AG10803 (cell line): ENCODE measurements around the gene LHFPL3.
"Not testable (repeated sequence)": the region's sequence is repeated elsewhere in the genome, so short reads cannot be mapped to it uniquely, and the experiment has no call there.

ENCODE experiments used
- DNase-seq: peaks from one replicate; pipeline ENCODE4 v3.0.0; 2010; ENCODE audit warnings: low read depth
- H3K4me3 ChIP-seq: 2 replicates; pipeline ENCODE4 v1.5.1; 2011; ENCODE audit warnings: mild to moderate bottlenecking, low read length, control low read depth
- TF ChIP-seq, protein P1 (sequence below): conservative IDR thresholded peaks from 2 replicates; pipeline ENCODE4 v1.5.1; 2011; ENCODE audit warnings: mild to moderate bottlenecking, low read length, control low read depth, inconsistent platforms

Gene LHFPL3

DNA sequence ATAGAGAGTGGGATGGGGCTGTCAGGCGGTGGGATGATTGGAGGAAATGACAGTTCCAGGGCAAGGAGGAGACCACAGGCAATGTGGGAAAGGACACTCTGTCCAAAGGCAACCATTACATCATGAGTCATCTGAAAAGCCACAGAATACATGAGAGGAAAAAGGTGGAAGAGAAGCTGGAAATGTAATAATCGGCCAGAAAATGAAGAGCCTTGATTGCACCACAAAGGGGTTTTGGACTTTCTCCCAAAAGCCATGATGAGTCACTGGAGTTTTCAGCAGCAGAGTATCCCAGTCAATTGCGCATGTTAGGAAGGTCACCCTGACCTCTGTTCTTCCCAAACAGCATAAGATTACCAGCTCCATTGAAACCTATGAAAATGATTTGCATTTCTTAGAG, 222.0 kb downstream of the LHFPL3 start:
- no peak overlapping the region for H3K4me3 ChIP-seq
- TF ChIP-seq, protein P1, sequence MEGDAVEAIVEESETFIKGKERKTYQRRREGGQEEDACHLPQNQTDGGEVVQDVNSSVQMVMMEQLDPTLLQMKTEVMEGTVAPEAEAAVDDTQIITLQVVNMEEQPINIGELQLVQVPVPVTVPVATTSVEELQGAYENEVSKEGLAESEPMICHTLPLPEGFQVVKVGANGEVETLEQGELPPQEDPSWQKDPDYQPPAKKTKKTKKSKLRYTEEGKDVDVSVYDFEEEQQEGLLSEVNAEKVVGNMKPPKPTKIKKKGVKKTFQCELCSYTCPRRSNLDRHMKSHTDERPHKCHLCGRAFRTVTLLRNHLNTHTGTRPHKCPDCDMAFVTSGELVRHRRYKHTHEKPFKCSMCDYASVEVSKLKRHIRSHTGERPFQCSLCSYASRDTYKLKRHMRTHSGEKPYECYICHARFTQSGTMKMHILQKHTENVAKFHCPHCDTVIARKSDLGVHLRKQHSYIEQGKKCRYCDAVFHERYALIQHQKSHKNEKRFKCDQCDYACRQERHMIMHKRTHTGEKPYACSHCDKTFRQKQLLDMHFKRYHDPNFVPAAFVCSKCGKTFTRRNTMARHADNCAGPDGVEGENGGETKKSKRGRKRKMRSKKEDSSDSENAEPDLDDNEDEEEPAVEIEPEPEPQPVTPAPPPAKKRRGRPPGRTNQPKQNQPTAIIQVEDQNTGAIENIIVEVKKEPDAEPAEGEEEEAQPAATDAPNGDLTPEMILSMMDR = no peak
- DNase-seq = peak; percentile 2

DNA sequence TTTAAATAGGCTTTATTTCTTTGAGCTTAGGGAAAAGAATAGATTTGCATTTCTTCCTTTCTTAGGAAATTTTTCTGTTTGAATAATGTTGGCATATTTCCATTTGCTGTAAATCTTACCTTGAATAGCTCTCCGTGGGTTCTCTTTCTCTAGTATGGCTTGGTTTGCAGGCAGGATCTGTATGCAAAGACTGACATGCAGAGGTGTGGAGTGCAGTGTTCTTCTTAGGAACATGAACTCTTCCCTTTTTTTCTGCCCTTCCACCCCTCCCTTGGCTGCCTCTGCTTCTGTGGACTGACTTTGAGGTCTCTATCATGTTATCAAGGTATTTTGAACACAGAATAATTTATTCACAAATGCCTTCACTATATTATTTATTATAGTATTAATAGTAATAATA, 222.8 kb downstream of the LHFPL3 start:
- H3K4me3 ChIP-seq = no peak overlapping the region
- TF ChIP-seq, protein P1 = no peak
- no peak for DNase-seq

GRCh38 chr7:104552102-104552501, 223.7 kb downstream of the LHFPL3 start:
- peak; percentile 0 for DNase-seq
- no peak overlapping the region for H3K4me3 ChIP-seq
- TF ChIP-seq, protein P1 = no peak

DNA sequence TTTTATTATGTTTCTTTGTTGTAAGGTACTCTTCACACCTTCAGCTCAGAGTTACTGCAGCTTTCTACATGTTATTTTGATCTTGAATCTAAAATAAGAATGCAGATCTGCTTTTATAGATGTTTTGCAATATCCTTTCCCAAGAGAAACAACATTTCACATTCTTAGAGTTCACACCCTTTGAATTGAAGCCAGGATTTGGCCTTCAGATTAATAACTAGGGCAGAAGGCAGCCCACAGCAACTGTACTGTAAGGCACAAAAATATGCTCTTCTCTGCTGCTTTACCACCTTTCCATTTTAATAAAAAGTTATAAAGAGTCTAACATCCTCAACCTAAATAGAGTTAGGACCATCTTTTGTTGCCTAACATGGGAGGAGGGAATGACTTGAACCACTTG, 224.7 kb downstream of the LHFPL3 start:
- TF ChIP-seq, protein P1 = no peak
- no peak for DNase-seq
- no peak overlapping the region for H3K4me3 ChIP-seq

- H3K4me3 ChIP-seq, DNase-seq: not testable (repeated sequence)
These were observed 235.0 kb downstream of the LHFPL3 start for GRCh38 chr7:104563350-104563901.

DNA sequence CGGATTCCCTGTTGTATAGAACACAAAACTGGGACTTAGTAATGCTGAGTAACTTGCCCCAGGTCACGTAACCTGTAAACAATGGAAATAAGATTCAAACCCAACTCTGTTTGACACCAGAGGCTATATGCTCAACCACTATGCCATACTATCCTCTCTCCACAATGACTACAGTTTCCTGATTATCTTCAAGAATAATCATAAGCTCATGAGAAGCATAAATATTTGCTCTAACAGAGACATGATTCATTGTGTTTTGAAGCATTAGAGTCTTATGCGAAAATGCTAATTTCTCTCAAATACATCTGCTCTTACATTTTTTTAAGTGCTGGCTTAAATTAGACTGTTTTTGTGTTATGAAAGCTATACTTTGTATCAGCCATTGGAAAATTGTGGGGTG, 241.3 kb downstream of the LHFPL3 start:
- no peak for DNase-seq
- no peak overlapping the region for H3K4me3 ChIP-seq
- TF ChIP-seq, protein P1 = no peak

GRCh38 chr7:104572554-104572953, 244.2 kb downstream of the LHFPL3 start:
- TF ChIP-seq, protein P1 = no peak
- DNase-seq = no peak
- H3K4me3 ChIP-seq = no peak overlapping the region

- H3K4me3 ChIP-seq = no peak overlapping the region
- TF ChIP-seq, protein P1 = no peak
- DNase-seq = no peak
These were observed 256.2 kb downstream of the LHFPL3 start for GRCh38 chr7:104584620-104585019.

DNA sequence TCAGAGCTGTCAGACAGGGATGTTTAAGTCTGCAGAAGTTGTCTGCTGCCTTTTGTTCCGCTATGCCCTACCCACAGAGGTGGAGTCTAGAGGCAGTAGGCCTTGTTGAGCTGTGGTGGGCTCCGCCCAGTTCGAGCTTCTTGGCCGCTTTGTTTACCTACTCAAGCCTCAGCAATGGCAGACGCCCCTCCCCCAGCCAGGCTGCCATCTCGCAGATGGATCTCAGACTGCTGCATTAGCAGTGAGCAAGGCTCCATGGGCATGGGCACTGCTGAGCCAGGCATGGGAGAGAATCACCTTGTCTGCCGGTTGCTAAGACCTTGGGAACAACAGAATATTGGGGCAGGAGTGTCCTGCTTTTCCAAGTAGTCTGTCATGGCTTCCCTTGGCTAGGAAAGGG, 267.2 kb downstream of the LHFPL3 start:
- not testable (repeated sequence) for H3K4me3 ChIP-seq, DNase-seq
